CD1c-positive myeloid dendritic cell (primary cell): ENCODE results near the gene CMTM8.
A peak's percentile ranks its signal among the peaks of the same experiment; 100 is the strongest.
"Not testable (repeated sequence)": the region's sequence is repeated elsewhere in the genome, so short reads cannot be mapped to it uniquely, and the experiment has no call there.

Source experiments
- DNase-seq: peaks from one replicate; pipeline ENCODE4 v3.0.0-alpha.2; 2016; ENCODE audit errors: extremely low spot score

CMTM8 gene, protein sequence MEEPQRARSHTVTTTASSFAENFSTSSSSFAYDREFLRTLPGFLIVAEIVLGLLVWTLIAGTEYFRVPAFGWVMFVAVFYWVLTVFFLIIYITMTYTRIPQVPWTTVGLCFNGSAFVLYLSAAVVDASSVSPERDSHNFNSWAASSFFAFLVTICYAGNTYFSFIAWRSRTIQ

DNA sequence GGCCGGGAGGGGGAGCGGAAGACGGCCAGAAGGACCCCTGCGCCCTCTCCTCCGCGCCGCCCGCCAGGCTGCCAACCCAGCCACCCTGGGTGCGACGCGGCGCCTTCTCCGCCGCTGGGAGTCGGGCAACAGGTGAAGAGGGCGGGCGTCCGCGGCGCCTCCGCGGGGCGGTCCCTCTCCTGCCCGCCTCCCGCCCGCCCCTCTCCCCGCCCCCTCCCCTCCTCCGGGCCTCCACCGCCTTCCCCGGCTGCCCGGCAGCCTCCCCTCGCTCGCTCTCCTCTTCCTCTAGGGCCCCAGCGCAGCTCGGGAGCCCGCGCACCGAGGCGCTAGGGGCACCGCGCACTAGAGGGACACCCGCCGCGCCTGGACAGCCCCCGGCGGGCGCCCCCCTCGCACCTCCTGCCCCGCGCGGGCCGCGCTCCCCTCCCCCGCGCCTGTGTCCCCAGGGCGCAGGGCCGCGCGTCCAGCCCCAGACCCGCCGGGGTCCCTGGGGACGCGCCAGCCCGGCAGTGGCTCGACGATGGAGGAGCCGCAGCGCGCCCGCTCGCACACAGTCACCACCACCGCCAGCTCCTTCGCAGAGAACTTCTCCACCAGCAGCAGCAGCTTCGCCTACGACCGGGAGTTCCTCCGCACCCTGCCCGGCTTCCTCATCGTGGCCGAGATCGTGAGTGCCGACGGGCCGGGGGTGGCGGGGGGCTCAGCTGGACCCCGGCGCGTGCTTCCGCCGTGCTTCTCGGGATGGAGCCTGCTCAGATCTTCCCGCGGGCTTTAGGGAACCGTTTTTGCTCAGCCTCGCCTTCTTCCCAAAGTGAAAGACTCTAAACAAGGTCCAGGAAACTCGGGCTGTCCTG, at the start of gene CMTM8:
TSS of gene CMTM8 (plus strand) at position 228 of the 854 bp plus-strand sequence. CDS start at position 521, 293 bp downstream.
- DNase-seq: peak; percentile 72

DNA sequence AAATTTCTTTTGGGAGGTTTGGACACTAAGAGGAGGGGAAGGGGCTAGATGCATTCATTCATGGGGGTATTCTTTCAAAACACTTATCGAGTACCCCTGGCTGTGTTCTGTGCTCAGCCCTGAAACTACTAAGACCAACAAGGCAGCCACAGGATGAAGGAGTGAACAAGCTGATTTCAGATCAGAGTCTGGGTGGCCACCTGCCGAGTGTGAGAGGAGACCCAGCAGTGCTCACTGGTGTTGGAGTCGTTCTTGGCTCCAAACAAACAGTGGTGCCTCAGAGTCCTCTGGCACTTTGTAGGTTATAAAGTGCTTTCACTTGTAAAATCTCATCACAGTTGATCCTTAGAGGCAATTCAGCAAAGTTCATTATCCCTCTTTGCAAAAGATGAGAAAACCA, 48.8 kb upstream of the CMTM8 start:
- no peak for DNase-seq

- DNase-seq: not testable (repeated sequence)
These were observed 47.9 kb upstream of the CMTM8 start for GRCh38 chr3:32190556-32190955.

DNA sequence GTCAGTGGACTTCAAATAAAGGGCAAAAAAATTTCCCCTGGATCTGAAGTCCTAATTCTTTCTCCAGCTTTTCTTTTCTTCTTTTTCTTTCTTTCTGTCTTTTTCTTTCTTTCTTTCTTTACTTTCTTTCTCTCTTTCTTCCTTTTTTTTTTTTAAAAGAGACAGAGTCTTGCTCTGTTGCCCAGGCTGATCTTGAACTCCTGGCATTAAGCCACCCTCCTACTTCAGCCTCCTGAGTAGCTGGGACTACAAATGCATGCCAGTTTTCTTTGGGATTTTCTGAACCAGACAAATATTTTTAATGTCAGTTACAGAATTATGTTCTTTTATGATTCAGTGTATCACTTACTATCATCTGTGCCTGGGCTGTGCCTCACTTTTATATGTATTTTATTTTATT, 45.4 kb upstream of the CMTM8 start:
- no peak for DNase-seq

DNA sequence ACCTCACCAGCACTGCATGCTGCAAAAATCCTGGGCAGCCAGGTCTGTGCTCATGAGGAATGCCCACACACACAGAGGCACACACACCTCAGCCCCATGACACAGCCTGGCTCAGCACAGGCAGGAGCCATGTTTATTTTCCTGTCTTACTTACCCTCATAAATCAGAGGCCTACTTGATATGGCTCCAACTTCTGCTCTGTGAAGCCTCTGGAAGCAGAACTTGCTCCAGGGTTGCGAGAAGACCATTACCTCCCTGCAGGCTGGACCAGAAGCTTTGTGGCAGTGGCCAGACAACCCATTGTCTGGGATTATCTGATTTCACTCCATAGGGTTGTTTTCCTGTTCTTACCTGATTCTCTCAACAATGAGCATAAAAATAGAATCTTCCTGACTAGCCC, 43.8 kb upstream of the CMTM8 start:
- no peak for DNase-seq

GRCh38 chr3:32195995-32196540, 42.4 kb upstream of the CMTM8 start:
- no peak for DNase-seq

DNA sequence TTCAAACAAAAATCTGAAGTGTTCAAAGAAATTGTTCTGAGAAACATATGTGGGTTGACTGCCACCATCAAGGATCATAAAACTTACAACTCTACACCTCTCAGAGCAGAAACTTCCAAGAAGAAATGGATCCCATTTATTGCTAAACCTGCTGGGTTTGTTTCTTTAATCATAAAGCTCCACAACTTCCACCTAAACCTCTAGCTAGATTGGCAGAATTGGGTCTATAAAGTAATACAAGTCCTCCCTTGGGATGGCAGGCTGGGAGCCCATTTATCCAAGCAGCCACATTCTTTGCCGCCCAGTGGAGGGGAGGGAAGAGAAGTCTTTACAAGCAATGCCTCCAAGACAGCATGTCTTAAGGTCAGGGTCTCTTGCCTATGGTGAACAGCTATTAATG, 40.5 kb upstream of the CMTM8 start:
- no peak for DNase-seq

DNA sequence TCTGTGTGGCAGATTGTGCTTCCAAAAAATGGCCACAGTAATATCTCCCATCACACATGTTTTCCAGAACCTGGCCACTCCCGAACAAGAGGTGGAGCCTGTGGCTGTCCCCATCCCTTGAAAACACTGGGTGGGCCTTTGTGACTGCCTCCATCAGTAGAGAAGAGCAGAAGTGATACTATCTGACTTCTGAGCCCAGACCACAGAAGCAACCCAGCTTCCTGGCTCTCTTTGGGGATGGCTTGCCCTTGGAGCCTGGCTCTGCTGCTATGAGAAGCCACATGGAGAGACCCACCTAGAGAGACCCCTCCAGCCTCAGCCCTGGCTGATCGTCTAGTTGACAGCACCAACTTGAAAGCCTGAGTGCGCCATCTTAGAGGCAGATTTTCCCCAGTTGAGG, 39.8 kb upstream of the CMTM8 start:
- DNase-seq: no peak

- no peak for DNase-seq
These were observed 38.0 kb upstream of the CMTM8 start for GRCh38 chr3:32200490-32200889.

GRCh38 chr3:32200992-32201758, 37.3 kb upstream of the CMTM8 start:
- no peak for DNase-seq

DNA sequence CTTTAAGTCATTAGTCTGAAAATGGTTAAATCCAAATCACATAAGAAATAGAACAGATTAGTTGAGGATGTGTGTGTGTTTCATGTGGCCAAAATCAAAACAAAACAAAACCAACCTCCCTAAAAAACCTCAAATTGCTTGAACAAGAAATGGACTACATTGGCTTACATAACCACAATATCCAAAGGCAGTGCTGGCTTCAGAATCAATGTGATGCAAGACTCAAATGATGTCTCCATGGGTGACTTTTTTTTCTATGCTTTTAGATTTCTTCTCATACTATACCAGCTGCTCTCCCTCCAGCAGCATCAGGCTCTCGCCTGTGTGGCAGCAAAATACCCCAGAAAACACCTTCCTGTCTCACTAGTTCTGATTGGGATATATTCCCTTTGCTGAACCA, 36.0 kb upstream of the CMTM8 start:
- DNase-seq: no peak

- no peak for DNase-seq
These were observed 34.6 kb upstream of the CMTM8 start for GRCh38 chr3:32203854-32204253.

DNA sequence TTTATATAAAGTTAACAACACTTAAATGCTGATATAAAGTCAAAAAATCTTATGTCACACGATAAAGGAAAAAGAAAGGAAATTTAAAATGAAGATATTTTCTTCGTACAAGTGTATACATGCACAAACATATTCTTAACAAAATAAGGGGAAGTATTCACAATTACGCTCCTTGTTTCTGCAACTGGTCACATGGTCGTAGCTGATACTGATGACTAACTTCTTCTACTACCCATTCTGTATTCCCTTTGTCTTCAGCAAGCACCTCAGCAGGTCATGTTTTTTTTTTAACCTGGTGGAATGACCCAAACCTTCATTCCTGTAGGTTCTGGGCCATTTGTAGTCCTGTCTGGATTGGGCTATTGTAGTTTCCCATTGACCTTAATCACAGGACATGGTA, 30.0 kb upstream of the CMTM8 start:
- DNase-seq: peak; percentile 34

DNA sequence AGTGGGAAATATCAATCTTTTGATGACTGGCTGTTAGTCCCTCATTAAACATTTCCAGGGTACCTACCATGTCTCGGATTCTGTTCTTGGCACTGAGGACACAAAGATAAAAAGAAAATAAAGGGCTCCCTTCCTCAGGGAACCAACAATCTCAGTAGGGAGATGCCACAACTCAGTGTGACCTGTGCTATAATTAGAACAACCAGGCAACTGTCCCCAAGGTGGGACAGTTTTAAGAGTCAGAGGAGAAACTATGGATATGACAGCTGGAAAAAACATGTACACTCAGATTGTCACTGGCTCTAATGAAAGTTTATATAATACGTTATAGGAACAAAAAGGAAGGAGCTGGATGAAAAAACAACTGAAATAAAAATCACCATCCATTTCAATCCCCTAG, 23.3 kb upstream of the CMTM8 start:
- DNase-seq: no peak

DNA sequence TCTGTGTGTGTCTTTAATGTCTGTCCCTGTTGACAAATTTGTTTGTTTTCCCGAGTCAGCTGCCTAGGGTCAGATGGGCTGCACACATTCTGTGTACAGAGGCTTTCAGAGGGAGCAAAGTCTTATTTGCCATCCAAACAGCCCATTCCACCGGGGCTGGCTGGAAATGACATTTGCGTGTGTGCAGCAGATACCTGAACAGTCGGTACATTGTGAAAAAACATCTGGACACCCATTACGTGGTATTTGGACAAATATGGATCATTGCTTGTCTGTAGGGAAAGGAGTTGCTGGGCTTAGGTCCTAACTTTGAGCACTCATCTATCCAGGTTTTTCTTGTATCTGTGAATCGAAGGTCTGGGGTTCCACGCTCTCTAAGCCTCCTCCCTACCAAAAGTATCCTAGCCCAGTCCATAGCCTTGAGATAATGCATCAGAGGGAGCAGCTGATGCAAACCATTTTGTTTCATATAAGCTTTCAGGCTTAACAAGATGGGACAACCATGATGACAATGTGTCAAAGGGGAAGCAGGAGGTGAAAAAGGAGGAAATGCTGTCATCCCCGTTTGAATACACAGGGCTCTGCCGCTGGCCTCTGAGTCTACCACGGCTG, 22.2 kb upstream of the CMTM8 start:
- DNase-seq: no peak

DNA sequence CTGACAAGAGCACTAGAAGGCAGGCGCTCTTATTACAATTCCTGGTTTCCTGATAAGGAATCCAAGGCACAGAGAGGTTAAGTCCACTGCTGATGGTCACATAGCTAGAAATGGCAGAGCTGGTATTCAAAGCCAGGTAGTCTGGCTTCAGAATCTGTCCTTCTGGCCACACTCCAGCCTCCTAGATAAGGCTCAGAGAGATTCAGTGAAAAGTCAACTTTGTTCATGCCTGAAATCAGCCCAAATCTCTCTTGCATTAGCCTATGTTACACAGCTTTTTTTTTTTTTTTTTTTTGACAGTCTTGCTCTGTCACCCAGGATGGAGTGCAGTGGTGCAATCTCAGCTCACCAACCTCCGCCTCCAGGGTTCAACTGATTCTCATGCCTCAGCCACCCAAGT, 21.1 kb upstream of the CMTM8 start:
- DNase-seq: no peak

GRCh38 chr3:32219537-32219936, 18.9 kb upstream of the CMTM8 start:
- no peak for DNase-seq

- no peak for DNase-seq
These were observed 18.5 kb upstream of the CMTM8 start for GRCh38 chr3:32220006-32220405.

GRCh38 chr3:32222950-32223349, 15.5 kb upstream of the CMTM8 start:
- no peak for DNase-seq

DNA sequence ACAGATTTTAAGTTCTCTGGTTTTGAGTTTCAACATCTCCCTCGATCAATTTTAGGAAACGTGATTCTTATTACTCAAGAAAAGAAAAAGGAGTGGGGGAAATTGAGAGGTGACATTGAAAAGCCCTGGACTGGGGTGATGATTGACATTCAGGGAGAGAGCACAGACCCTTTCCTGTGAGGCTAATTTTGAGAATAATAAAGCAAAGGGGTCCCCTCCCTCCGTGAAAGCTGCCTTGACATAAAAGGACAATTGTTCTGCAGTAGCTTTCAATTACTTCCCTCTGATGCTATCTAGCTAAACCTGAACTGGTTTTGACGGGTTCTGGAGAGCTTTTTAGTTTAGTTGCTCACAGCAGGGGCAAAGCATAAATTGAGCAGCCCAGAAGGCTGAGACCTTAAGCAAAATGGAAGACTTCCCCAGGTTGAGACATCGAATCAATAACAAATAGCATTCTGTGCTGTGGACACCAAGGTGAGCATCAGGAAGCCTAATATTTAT, 14.4 kb upstream of the CMTM8 start:
- no peak for DNase-seq

- DNase-seq: no peak
These were observed 11.5 kb upstream of the CMTM8 start for GRCh38 chr3:32226875-32227500.
